SIG-M5 treated with dmso at 0.1 percent for 504 hours (cell line): Measurements from ENCODE around the gene LRP1.
A peak's percentile ranks its signal among the peaks of the same experiment; 100 is the strongest.

Source experiments
- DNase-seq: peaks from one replicate; lab custom pipeline; 2025; ENCODE audit not compliant: unreplicated experiment; lab: John Stamatoyannopoulos, UW

Gene LRP1

DNA sequence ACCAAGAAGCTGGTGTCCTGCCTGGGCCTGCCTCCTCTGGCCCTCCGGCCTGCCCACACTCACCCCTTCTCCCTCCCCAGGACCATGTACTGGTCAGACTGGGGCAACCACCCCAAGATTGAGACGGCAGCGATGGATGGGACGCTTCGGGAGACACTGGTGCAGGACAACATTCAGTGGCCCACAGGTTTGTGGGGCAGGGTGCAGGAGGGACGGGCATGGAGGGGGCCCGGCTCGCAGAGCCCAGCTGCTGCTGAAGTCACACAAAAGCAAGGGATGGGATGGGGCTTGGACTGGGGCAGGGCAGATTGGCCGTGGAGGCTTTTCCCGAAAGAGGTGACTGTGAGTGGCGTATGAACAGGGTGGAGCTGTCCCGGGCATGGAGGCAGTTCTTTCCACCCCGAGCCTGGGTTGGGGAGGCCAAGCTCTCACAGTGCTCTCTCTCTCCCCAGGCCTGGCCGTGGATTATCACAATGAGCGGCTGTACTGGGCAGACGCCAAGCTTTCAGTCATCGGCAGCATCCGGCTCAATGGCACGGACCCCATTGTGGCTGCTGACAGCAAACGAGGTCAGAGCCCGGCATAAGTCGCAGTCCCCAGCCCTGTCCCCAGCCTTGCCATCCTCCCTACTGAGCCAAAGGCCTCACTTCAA is 80.5 kb downstream of the LRP1 start:
- no peak for DNase-seq

DNA sequence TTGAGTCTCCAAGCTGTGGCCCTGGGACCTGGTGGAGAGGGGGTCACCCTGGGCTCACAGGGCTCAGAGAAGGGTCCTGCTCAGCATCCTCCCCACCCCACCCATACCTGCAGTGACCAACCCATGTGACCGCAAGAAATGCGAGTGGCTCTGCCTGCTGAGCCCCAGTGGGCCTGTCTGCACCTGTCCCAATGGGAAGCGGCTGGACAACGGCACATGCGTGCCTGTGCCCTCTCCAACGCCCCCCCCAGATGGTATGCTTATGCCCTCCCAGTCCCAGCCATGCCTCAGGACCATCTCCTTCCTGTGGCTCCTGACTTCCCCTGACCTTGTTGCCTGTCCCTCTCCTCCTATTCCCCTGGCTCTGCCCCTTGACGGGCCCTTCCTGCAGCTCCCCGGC is 81.6 kb downstream of the LRP1 start:
- DNase-seq, result no peak

GRCh38 chr12:57210461-57210860 is 82.2 kb downstream of the LRP1 start:
- DNase-seq, result no peak

- DNase-seq, result peak; percentile 32
Measured at GRCh38 chr12:57210926-57211692, 82.8 kb downstream of the LRP1 start.

DNA sequence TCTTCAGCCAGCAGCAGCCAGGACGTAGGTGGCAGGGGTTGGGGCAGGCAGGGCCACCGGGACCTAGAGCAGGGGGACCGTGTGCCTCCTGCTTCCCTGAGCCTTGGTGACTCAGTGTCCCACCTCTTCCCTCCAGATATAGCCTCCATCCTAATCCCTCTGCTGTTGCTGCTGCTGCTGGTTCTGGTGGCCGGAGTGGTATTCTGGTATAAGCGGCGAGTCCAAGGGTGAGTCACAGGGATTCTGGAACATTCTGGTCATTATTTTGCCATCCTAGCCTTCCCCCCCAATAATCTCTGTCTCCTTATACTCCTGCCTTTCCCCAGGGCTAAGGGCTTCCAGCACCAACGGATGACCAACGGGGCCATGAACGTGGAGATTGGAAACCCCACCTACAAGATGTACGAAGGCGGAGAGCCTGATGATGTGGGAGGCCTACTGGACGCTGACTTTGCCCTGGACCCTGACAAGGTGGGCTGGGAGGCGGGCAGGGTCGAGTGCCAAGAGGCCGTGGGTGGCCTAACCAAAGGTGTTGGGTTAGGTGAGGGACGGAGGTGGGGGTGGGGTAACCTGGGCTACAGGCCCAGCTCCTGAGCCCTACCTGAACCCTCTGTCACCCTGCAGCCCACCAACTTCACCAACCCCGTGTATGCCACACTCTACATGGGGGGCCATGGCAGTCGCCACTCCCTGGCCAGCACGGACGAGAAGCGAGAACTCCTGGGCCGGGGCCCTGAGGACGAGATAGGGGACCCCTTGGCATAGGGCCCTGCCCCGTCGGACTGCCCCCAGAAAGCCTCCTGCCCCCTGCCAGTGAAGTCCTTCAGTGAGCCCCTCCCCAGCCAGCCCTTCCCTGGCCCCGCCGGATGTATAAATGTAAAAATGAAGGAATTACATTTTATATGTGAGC is 83.8 kb downstream of the LRP1 start:
- DNase-seq, result no peak

GRCh38 chr12:57212701-57213057 is 84.4 kb downstream of the LRP1 start:
- DNase-seq, result no peak

- DNase-seq, result peak; percentile 74
Measured at GRCh38 chr12:57213058-57213715, 84.9 kb downstream of the LRP1 start.

GRCh38 chr12:57213763-57214397 is 85.6 kb downstream of the LRP1 start:
- peak; percentile 58 for DNase-seq

GRCh38 chr12:57214398-57214781 is 86.1 kb downstream of the LRP1 start:
- DNase-seq, result peak; percentile 79

DNA sequence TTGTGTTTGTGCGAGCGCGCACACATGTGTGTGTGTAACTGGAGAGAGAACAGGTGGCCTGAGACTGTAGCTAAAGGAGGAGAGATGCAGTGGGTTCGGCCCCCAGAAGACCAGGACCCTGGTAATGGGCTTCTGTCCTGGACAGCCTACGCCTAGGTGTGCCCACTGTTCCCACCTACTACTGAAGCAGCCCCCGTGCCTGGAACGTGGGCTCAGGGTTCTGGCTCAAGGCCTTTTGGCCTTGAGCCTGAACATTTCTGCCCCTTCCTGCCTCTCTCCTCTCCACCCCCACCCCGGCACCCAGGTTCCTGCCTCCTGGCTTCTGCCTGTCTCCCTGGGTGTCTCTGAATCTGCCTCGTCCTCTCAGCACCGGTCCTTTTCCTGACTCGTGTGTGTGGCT is 86.8 kb downstream of the LRP1 start:
- no peak for DNase-seq

- DNase-seq, result peak; percentile 27
Measured at GRCh38 chr12:57215668-57216013, 87.4 kb downstream of the LRP1 start.

- DNase-seq, result no peak
Measured at GRCh38 chr12:57216014-57216911, 88.0 kb downstream of the LRP1 start, which contains the start of gene NXPH4. NXPH4 (plus strand) TSS chr12:57216794; CDS start chr12:57216970, 176 bp downstream.

DNA sequence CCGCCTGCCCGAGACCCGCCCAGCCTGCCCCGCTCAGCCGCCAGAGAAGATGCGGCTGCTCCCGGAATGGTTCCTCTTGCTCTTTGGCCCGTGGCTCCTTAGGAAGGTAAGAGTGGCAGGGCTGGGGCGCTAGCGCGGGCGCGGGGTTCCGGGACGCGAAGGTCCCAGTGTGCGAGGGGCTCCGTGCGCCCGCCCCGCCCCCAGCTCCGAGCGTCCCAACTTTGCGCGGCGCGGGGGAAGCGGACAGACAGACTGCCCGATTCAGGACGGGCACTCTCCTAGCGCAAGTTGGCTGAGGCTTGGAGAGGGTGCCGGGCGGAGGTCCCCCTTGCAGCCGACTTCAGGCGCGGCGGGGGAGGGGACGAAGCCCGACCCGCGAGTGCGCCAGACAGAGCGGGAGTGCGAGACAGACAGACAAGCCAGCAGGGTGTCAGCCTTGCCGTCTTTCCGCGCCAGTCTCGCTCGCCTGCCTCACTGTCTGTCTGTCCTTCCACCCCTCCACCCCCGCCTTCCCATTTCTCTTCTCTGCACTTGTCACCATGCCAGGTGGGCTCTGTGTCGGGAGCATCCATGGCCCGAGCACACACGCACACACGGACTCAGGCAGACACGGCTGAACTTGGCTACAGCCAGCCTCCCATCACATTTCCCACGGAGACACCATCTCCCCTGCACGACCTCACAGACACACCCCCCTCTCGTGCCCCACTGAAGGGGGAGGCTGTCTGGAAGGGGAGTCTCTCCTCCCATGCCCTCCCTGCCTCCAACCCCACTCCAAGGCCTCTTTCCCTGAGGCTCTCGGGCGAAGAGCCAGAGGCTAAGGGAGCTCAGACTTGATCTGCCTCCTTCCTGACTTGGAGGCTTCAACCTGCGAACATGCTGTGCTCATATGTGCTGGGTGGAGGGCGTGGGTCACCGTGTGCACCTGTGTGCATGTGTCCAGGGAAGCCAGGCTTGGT is 88.9 kb downstream of the LRP1 start:
- DNase-seq, result no peak

DNA sequence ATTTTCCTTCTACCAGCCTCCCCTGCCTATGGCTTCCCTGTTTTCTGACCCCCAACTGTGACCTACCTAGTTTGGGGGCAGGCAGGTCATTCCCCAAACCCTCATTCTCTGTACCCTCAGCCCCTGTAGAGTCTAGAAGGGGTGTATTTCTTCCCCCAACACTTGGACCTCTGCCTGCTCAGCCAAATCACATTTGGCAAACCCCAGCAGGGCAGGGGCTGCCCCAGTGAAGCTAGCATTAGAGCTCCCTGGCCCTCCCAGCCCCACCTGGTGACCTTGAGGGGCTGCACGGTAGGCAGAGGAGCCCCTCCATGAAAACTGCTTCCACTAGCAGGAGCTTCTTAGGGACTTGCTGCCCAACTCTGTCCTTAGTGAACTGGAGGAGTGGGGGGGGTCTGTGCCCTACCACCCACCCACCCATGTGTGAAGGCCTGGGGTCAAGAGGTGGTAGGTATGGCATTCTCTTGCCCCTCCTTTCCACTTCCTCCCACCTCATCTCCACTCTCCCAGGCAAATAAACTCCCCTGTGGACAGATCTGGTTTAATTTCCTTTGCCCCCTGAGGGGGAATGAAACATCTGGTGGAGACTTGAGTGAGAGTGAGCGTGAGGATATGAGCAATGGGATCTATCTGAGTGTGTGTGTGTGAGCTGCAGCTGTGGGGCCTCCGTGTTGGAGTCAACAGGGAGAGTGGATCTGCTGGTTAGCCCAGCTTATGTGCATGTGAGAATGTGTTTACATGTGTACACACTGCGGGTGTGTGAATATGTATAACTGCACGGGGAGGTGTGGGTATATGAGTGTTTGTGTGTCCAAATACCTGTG is 90.0 kb downstream of the LRP1 start:
- no peak for DNase-seq

DNA sequence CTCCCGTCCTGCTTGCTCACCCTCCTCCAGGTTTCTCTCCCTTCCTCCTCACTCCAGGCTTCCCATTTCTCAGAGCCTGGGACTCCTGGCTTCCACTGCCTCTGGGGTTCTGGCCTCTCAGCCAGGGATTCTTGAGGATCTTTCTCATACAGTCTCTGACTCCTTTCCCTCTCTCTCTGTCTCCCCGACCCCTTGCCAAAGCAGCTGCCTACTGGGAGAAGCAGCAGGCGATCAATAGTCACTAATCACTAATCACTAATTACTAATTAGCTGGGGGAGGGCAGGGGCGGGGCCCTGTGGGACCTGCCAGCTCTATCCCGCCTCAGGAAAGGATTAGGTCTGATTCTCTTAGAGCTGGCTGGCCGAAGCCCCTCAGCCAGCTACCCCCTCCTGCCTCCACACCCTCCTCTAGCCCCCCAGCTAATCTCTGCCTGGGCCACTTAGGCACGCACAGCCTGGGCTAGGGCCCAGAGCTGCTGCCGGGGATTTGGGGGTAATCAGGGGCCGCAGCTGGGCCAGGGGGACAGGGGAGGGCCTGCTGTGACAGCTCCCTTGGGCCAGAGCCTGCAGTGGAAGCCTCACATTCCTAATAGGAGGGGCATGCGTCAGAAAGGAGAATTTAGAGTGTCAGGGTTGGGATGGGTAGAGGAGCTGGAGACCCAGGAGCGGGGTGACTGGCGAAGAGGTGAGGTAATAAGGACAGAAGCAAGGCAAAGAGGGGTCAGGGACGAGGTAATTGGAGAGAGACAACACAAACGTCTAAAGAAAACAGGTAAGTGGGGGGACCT is 91.1 kb downstream of the LRP1 start:
- no peak for DNase-seq

DNA sequence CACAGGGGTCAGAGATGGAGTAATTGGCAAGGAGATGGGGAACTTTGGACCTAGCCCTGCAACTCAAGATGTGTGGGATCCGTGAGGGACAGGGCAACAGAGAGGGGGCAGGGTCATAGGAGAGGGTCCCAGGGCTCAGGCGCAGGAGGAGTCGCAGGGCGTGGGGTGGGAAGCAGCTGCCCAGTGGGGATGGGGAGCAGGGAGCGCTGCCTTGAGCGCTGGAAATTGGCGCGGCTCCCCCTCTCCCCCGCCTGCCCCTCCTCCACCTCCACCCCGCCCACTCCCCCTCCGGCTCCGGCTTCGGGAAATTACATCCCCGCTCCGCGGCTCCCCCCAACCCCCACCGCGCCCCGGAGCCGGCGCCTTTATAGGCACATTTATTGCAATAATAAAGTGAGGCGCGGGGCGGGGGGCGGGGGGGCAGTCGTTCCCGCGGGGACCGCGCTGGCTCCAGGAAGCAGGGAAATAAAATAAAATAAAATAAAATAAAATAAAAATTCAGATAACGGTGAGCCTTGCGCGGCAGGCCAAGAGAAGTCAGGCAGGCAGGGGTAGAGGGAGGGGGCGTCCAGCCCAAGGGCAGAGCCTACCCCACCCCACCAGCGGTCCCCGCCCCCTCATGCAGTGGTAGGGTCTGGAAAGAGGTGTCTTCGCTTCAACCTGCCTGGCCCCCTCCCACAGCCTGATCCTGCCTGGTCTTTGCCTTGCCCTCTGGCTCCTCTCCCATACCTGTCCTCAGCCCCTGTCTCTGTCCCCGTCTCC is 91.9 kb downstream of the LRP1 start:
- no peak for DNase-seq
